Body of pancreas (tissue), 4 donors: ENCODE results near the gene MEPE.

Source experiments
- CTCF ChIP-seq, 7 experiments: fragments of 450-650 bp in 4 of 7; fragments of 200-600 bp in 3 of 7; sonication (generic) in 3 of 7; IDR thresholded peaks; one replicate each; pipeline ENCODE4 v1.5.1; 2016 to 2019; ENCODE audit warnings: antibody characterized with exemption in 7 of 7
- POLR2A ChIP-seq, 3 donors: fragments of 450-650 bp; IDR thresholded peaks; one replicate each; pipeline ENCODE4 v1.6.1; 2016; ENCODE audit warnings: antibody characterized with exemption in 3 of 3, mild to moderate bottlenecking in 2 of 3

DNA sequence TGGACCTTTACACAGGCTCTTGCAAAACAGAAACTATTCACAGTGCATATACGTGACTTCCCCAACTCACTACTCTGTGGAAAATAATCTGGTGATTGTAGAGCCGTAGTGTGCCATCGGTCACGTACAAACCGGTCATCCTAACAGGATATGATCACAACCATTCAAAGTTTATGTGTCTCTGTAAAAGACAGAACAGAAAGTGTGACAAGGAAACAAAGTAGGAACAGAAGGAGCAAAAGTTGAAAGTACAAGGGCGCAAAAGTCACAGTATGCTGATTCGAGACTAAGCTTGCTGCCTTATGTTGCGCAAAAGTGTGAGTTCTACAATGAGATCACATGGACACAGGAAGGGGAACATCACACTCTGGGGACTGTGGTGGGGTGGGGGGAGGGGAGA, 18.6 kb downstream of the MEPE start:
- TF ChIP-seq CTCF (IDR thresholded peaks at IDR 0.05) (no peak), POLR2A (IDR thresholded peaks at IDR 0.05) (no peak)
